Mucosa of rectum (tissue), 2 donors: ENCODE data around the gene TBL2.
A peak's percentile ranks its signal among the peaks of the same experiment; 100 is the strongest.
"Not testable (repeated sequence)": the region's sequence is repeated elsewhere in the genome, so short reads cannot be mapped to it uniquely, and the experiment has no call there.

Experiments used
- H3K27ac ChIP-seq, 2 donors: one replicate each; pipeline ENCODE4 v1.7.0; 2013; ENCODE audit warnings: inconsistent platforms in 2 of 2, low read depth in 2 of 2, low read length in 2 of 2
- H3K27me3 ChIP-seq, 2 donors: one replicate each; pipeline ENCODE4 v1.7.0; 2013; ENCODE audit warnings: low read length in 2 of 2; ENCODE audit not compliant: control insufficient read depth in 2 of 2, insufficient read depth in 2 of 2
- H3K36me3 ChIP-seq, 2 donors: one replicate each; pipeline ENCODE4 v1.7.0; 2013; ENCODE audit warnings: low read length in 2 of 2; ENCODE audit not compliant: control insufficient read depth in 2 of 2, insufficient read depth in 2 of 2
- H3K4me1 ChIP-seq, 2 donors: one replicate each; pipeline ENCODE4 v1.7.0; 2013; ENCODE audit warnings: low read length in 2 of 2, mild to moderate bottlenecking in 1 of 2; ENCODE audit not compliant: control insufficient read depth in 2 of 2, insufficient read depth in 2 of 2
- H3K4me3 ChIP-seq, 2 donors: one replicate each; pipeline ENCODE4 v1.7.0; 2013; ENCODE audit warnings: low read length in 2 of 2
- H3K9ac ChIP-seq, 2 donors: one replicate each; pipeline ENCODE4 v1.7.0; 2013; ENCODE audit warnings: low read length in 2 of 2, low read depth in 1 of 2, mild to moderate bottlenecking in 1 of 2
- H3K9me3 ChIP-seq, 2 donors: one replicate each; pipeline ENCODE4 v1.7.0; 2013; ENCODE audit warnings: low read length in 2 of 2; ENCODE audit not compliant: control insufficient read depth in 2 of 2
- donor health status: healthy.
- donor health status: Normal muscosa, but diverticular disease.

The TBL2 gene

GRCh38 chr7:73618538-73618937 is 40.2 kb upstream of the TBL2 start:
- no peaks in the 10 kb centered on the region for H3K9me3 ChIP-seq
- H3K9ac ChIP-seq, result no peak overlapping the region
- H3K27me3 ChIP-seq, result peaks cover 7 to 9% of the 10 kb centered on the region in 2 donors
- H3K36me3 ChIP-seq, result no peaks in the 10 kb centered on the region
- peaks cover 11 to 16% of the 10 kb centered on the region in 2 donors for H3K4me1 ChIP-seq
- no peak overlapping the region for H3K4me3 ChIP-seq
- no peak overlapping the region for H3K27ac ChIP-seq

- H3K27me3 ChIP-seq, H3K27ac ChIP-seq, H3K4me3 ChIP-seq, H3K36me3 ChIP-seq, H3K9ac ChIP-seq, H3K9me3 ChIP-seq: not testable (repeated sequence)
- H3K4me1 ChIP-seq, result peaks cover 14 to 16% of the 10 kb centered on the region in 2 donors
Observed at GRCh38 chr7:73617520-73617919, 39.1 kb upstream of the TBL2 start.

- no peaks in the 10 kb centered on the region for H3K36me3 ChIP-seq
- no peaks in the 10 kb centered on the region for H3K9me3 ChIP-seq
- H3K4me1 ChIP-seq, result peaks cover 16 to 18% of the 10 kb centered on the region in 2 donors
- no peak overlapping the region for H3K4me3 ChIP-seq
- H3K9ac ChIP-seq, result no peak overlapping the region
- H3K27me3 ChIP-seq, result no peaks in the 10 kb centered on the region
- H3K27ac ChIP-seq, result no peak overlapping the region
Observed at GRCh38 chr7:73615886-73616285, 37.5 kb upstream of the TBL2 start.

GRCh38 chr7:73614937-73615336 is 36.6 kb upstream of the TBL2 start:
- not testable (repeated sequence) for H3K9ac ChIP-seq, H3K36me3 ChIP-seq, H3K9me3 ChIP-seq, H3K4me3 ChIP-seq, H3K27ac ChIP-seq, H3K27me3 ChIP-seq
- peaks cover 16 to 18% of the 10 kb centered on the region in 2 donors for H3K4me1 ChIP-seq

GRCh38 chr7:73613954-73614735 is 35.8 kb upstream of the TBL2 start:
- H3K4me1 ChIP-seq, result peaks cover 16 to 18% of the 10 kb centered on the region in 2 donors
- no peak overlapping the region for H3K27ac ChIP-seq
- no peak overlapping the region for H3K9ac ChIP-seq
- no peaks in the 10 kb centered on the region for H3K36me3 ChIP-seq
- H3K27me3 ChIP-seq, result no peaks in the 10 kb centered on the region
- no peak overlapping the region for H3K4me3 ChIP-seq
- no peaks in the 10 kb centered on the region for H3K9me3 ChIP-seq

- Histone ChIP-seq H3K9me3 (no peaks in the 10 kb centered on the region), H3K27ac (peak overlapping the region; percentile 63 to 72), H3K9ac (peak overlapping the region in 1 of 2 donors; percentile 34), H3K4me1 (peaks cover 16 to 18% of the 10 kb centered on the region in 2 donors), H3K27me3 (no peaks in the 10 kb centered on the region), H3K4me3 (peak overlapping the region; percentile 30 to 41), H3K36me3 (no peaks in the 10 kb centered on the region)
Observed at GRCh38 chr7:73612598-73613269, 34.4 kb upstream of the TBL2 start.

GRCh38 chr7:73611017-73611555 is 32.7 kb upstream of the TBL2 start:
- Histone ChIP-seq H3K9ac (no peak overlapping the region), H3K36me3 (no peaks in the 10 kb centered on the region), H3K27me3 (no peaks in the 10 kb centered on the region), H3K27ac (no peak overlapping the region), H3K4me3 (no peak overlapping the region), H3K4me1 (peaks cover 16 to 22% of the 10 kb centered on the region in 2 donors), H3K9me3 (no peaks in the 10 kb centered on the region)

- Histone ChIP-seq H3K27me3 (peaks cover 0 to 2% of the 10 kb centered on the region in 2 donors), H3K27ac (no peak overlapping the region), H3K4me3 (no peak overlapping the region), H3K9me3 (no peaks in the 10 kb centered on the region), H3K4me1 (peaks cover 16 to 22% of the 10 kb centered on the region in 2 donors), H3K36me3 (no peaks in the 10 kb centered on the region), H3K9ac (no peak overlapping the region)
Observed at GRCh38 chr7:73610105-73610504, 31.7 kb upstream of the TBL2 start.

GRCh38 chr7:73607692-73607983 is 29.3 kb upstream of the TBL2 start:
- H3K9ac ChIP-seq, H3K9me3 ChIP-seq: not testable (repeated sequence)

More at GRCh38 chr7:73607692-73607983, 29.3 kb upstream of the TBL2 start:
- H3K27me3 ChIP-seq, H3K4me3 ChIP-seq, H3K4me1 ChIP-seq, H3K27ac ChIP-seq, H3K36me3 ChIP-seq: not testable (repeated sequence)
